B cell (primary cell): ENCODE data around the gene GNA14. TPM values are rescaled to one million over a fixed set of nuclear protein-coding genes. Genes with fewer than 3 reads are reported as not detected.

Experiments used
- ATAC-seq: fragments of 200-7000 bp; cut with Tn5 transposase; one replicate; pipeline ENCODE4 v1.10.0; 2021; ENCODE audit warnings: low read depth, mild to moderate bottlenecking, moderate number of reproducible peaks, moderate library complexity
- CTCF ChIA-PET: fragments of 350-600 bp; sonication (Branson Sonifier 250); formaldehyde crosslinking; loops from one replicate; lab custom pipeline; 2021; ENCODE audit warnings: antibody characterized with exemption, inconsistent platforms; lab: Charles Lee
- POLR2A ChIA-PET: fragments of 350-600 bp; sonication (Branson Sonifier 250); formaldehyde crosslinking; loops from one replicate; lab custom pipeline; 2021; ENCODE audit warnings: antibody characterized with exemption; lab: Charles Lee
- DNase-seq: peaks from one replicate; pipeline ENCODE4 v3.0.0; 2013
- H2AFZ ChIP-seq: 2 replicates; pipeline ENCODE4 v1.6.1; 2012; ENCODE audit warnings: mild to moderate bottlenecking, low read depth, low read length; ENCODE audit not compliant: insufficient read depth, poor library complexity, severe bottlenecking
- H3K27ac ChIP-seq, 2 donors: 1 replicate in 1 of 2; 2 replicates in 1 of 2; pipeline ENCODE4 v1.5.1; 2012 to 2013; ENCODE audit warnings: low read length in 2 of 2, mild to moderate bottlenecking in 2 of 2, moderate library complexity in 1 of 2
- H3K27me3 ChIP-seq, 4 experiments: fragments of 200-600 bp in 1 of 4; sonication (generic) in 1 of 4; replicated peaks in 1 of 4; 1 replicate in 2 of 4; 2 replicates in 2 of 4; pipeline versions ENCODE4 v1.6.1 to v1.7.0; 2013 to 2016; ENCODE audit warnings: low read length in 3 of 4, mild to moderate bottlenecking in 2 of 4, mixed read lengths in 1 of 4, moderate library complexity in 1 of 4; ENCODE audit not compliant: insufficient read depth in 4 of 4, control insufficient read depth in 3 of 4; ENCODE audit errors: control extremely low read depth in 1 of 4
- H3K36me3 ChIP-seq, 2 experiments: replicated peaks in 1 of 2; 1 replicate in 1 of 2; 2 replicates in 1 of 2; pipeline versions ENCODE4 v1.6.1 to v1.7.1; 2013; ENCODE audit warnings: low read length in 1 of 2; ENCODE audit not compliant: insufficient read depth in 2 of 2, control insufficient read depth in 1 of 2; ENCODE audit errors: control extremely low read depth in 1 of 2, extremely low read depth in 1 of 2
- H3K4me1 ChIP-seq, 2 donors: fragments of 200-600 bp in 1 of 2; sonication (generic) in 1 of 2; 1 replicate in 1 of 2; 2 replicates in 1 of 2; pipeline versions ENCODE4 v1.5.1 to v1.6.1; 2013 to 2017; ENCODE audit warnings: low read length in 2 of 2; ENCODE audit not compliant: control insufficient read depth in 2 of 2, insufficient read depth in 2 of 2
- H3K4me2 ChIP-seq: replicated peaks from 2 replicates; pipeline ENCODE3; 2012; ENCODE audit warnings: mild to moderate bottlenecking, low read depth, low read length; ENCODE audit not compliant: poor library complexity, severe bottlenecking
- H3K4me3 ChIP-seq, 5 experiments: fragments of 200-600 bp in 1 of 5; sonication (generic) in 1 of 5; 1 replicate in 3 of 5; 2 replicates in 2 of 5; pipeline versions ENCODE4 v1.5.1 to v1.7.0; 2011 to 2016; ENCODE audit warnings: low read length in 4 of 5, mild to moderate bottlenecking in 4 of 5, low read depth in 2 of 5, control low read depth in 1 of 5, moderate library complexity in 1 of 5; ENCODE audit not compliant: insufficient read depth in 1 of 5; ENCODE audit errors: control extremely low read depth in 1 of 5, extremely low read depth in 1 of 5
- H3K79me2 ChIP-seq: fragments of 200-600 bp; sonication (generic); one replicate; pipeline ENCODE4 v1.6.0; 2016; ENCODE audit warnings: low read length; ENCODE audit not compliant: control insufficient read depth, insufficient read depth
- H3K9ac ChIP-seq: fragments of 200-600 bp; sonication (generic); 2 replicates; pipeline ENCODE4 v1.6.1; 2017; ENCODE audit warnings: mild to moderate bottlenecking, low read length, moderate library complexity
- H3K9me3 ChIP-seq, 3 donors: one replicate each; pipeline versions ENCODE4 v1.6.1 to v1.7.1; 2013; ENCODE audit warnings: low read length in 2 of 3; ENCODE audit not compliant: control insufficient read depth in 2 of 3, insufficient read depth in 1 of 3; ENCODE audit errors: control extremely low read depth in 1 of 3
- H4K20me1 ChIP-seq: 2 replicates; pipeline ENCODE4 v1.6.0; 2012; ENCODE audit warnings: mild to moderate bottlenecking, low read length; ENCODE audit not compliant: insufficient read depth, control insufficient read depth, poor library complexity, severe bottlenecking
- H3K27ac Mint-ChIP-seq: one replicate; pipeline ENCODE4 v1.8.0; 2021; ENCODE audit warnings: mixed read lengths
- H3K27me3 Mint-ChIP-seq: one replicate; pipeline ENCODE4 v1.8.0; 2021; ENCODE audit warnings: mixed read lengths
- H3K4me1 Mint-ChIP-seq: one replicate; pipeline ENCODE4 v1.8.0; 2021; ENCODE audit warnings: mixed read lengths
- H3K4me3 Mint-ChIP-seq: one replicate; pipeline ENCODE4 v1.8.0; 2021; ENCODE audit warnings: mixed read lengths
- H3K9me3 Mint-ChIP-seq: one replicate; pipeline ENCODE4 v1.8.0; 2022; ENCODE audit warnings: mixed read lengths; ENCODE audit not compliant: insufficient read depth
- CTCF ChIP-seq: fragments of 200-600 bp; IDR thresholded peaks from one replicate; pipeline ENCODE4 v1.8.0; 2022; ENCODE audit warnings: antibody characterized with exemption, mild to moderate bottlenecking
- EZH2 ChIP-seq: IDR thresholded peaks from 2 replicates; pipeline ENCODE4 v1.6.1; 2012; ENCODE audit warnings: borderline replicate concordance, low read depth, mild to moderate bottlenecking, moderate library complexity, low read length; ENCODE audit not compliant: insufficient read depth, poor library complexity, severe bottlenecking
- WGBS: methylation state at CpG from one replicate; pipeline ENCODE4 v1.1.5; 2013; ENCODE audit warnings: missing lambda C conversion rate; ENCODE audit not compliant: insufficient coverage; 5-methylcytosine and 5-hydroxymethylcytosine counted together
- intact Hi-C: fragments of 100-400 bp; cut with micrococcal nuclease; formaldehyde crosslinking; loops from one replicate; pipeline ENCODE4 v1.10.0; 2022
- polyA plus RNA-seq: library from polyadenylated mRNA; depleted of rRNA; stranded (reverse); fragments of >200 nt; gene quantifications from 2 replicates; pipeline ENCODE4 v1.2.3, GENCODE V29; 2012
- total RNA-seq, 2 donors: library from RNA; stranded (reverse); fragments of 120-200 nt in 1 of 2; gene quantifications; 1 replicate in 1 of 2; 2 replicates in 1 of 2; pipeline versions ENCODE4 v1.2.3 to v1.2.4, GENCODE V29; 2013 to 2022

GNA14 gene
- total and polyA plus RNA-seq, 2 donors (not counting 1 experiment from before 2014, with no cell fraction given): not detected

GRCh38 chr9:77429928-77430327 lies 218.2 kb downstream of the GNA14 start:
- H3K4me3 ChIP-seq: no peak overlapping the region
- no peak overlapping the region for H3K4me3 Mint-ChIP-seq
- H3K27me3 ChIP-seq: no peaks in the 10 kb centered on the region
- 86% methylated on average over 1 of the region's 2 CpGs for WGBS
- intact Hi-C loops: no loop called here
- no peak overlapping the region for H2AFZ ChIP-seq
- ATAC-seq (no peak), DNase-seq (no peak)
- H3K4me1 ChIP-seq: no peaks in the 10 kb centered on the region
- H3K27me3 Mint-ChIP-seq: peaks cover 8% of the 10 kb centered on the region
- no peak for TF ChIP-seq CTCF
- no peak for TF ChIP-seq EZH2
- POLR2A ChIA-PET: no interaction called here
- H3K79me2 ChIP-seq: no peaks in the 10 kb centered on the region
- H3K36me3 ChIP-seq: no peaks in the 10 kb centered on the region
- H4K20me1 ChIP-seq: no peaks in the 10 kb centered on the region
- no peak overlapping the region for H3K4me2 ChIP-seq
- no peak overlapping the region for H3K27ac ChIP-seq
- CTCF ChIA-PET: no interaction called here
- H3K9me3 ChIP-seq: no peaks in the 10 kb centered on the region
- H3K27ac Mint-ChIP-seq: no peak overlapping the region
- no peaks in the 10 kb centered on the region for H3K4me1 Mint-ChIP-seq
- no peaks in the 10 kb centered on the region for H3K9me3 Mint-ChIP-seq
- H3K9ac ChIP-seq: no peak overlapping the region

- Histone ChIP-seq H3K4me2 (no peak overlapping the region), H3K27me3 (no peaks in the 10 kb centered on the region), H3K4me1 (no peaks in the 10 kb centered on the region), H3K9me3 (no peaks in the 10 kb centered on the region), H3K9ac (no peak overlapping the region), H2AFZ (no peak overlapping the region), H3K27ac (no peak overlapping the region), H4K20me1 (no peaks in the 10 kb centered on the region), H3K4me3 (no peak overlapping the region), H3K36me3 (no peaks in the 10 kb centered on the region), H3K79me2 (no peaks in the 10 kb centered on the region)
- Mint-ChIP-seq H3K27me3 (peaks cover 4% of the 10 kb centered on the region), H3K4me1 (no peaks in the 10 kb centered on the region), H3K4me3 (no peak overlapping the region), H3K27ac (no peak overlapping the region), H3K9me3 (peaks cover 3% of the 10 kb centered on the region)
- intact Hi-C loops: no loop called here
- TF ChIP-seq CTCF (no peak), EZH2 (no peak)
- DNase-seq (no peak), ATAC-seq (no peak)
- 88% methylated on average over 4 of the region's 7 CpGs for WGBS
- ChIA-PET POLR2A (no interaction called here), CTCF (no interaction called here)
Observed at GRCh38 chr9:77427256-77427927, 220.7 kb downstream of the GNA14 start.
